Activated CD4-positive, CD25-positive, alpha-beta regulatory T cell treated with anti-CD3 and anti-CD28 coated beads, Interleukin-2, amount 50 U/mL, for 24 hours (primary cell): ENCODE measurements around the gene SSTR5.

Source experiments
- ATAC-seq, 2 donors: fragments of 150-1000 bp; cut with Tn5 transposase; one replicate each; pipeline ENCODE4 v1.10.0; 2021; ENCODE audit warnings: mild to moderate bottlenecking in 1 of 2, moderate library complexity in 1 of 2

Gene SSTR5

DNA sequence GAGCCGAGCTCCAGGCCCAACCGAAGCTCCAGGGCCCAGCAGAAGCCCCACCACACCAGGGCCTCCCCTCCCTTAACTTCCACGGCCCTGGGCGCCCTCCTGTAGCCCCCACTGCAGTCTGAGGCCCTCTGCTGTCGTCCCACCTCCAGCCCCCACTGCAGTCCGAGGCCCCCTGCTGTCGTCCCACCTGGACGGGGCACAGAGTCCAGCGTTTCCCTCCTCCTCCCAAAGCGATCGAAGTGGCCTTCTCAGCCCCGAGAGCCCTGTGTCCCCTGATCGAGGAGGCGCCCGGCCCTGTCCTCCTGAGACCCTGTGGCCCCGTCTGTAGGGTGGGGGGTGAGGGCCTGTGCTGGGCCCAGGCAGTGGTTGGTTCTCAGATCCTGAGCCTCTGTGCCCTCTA is 54.6 kb downstream of the SSTR5 start:
- ATAC-seq: no peak

DNA sequence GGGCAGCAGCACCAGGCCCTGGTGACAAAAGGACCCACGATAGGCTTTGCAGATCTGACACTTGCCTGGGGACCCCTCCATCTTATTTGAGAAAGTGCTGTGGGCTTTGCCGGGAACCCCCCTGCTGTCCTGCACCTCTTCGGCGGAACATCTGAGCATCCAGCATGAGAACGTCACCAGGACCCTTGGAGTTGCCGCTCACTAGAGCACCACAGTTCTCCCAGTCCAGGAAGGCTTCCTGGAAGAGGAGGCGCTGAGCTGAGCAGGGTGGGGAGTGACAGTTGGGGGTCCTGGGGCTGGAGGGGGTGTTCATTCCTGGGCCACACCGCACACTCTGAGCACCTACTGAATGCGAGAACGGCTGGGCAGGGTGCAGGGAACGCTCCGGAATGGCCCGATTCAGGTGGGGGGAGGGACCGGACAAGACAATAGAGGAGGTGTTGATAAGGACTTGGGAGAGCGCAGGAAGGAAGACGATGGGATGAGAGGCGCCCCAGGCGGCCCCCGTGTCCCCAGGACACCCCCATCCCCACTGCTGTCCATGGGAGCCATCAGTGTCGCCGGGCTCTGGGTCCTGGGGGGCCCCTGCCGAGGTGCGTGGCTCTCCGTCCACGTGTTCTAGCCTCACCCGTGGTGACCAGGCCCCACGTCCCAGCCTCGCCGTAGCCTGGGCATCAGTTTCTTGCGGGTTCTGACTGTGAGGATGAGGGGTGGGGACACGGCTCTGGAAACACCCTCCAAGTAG is 55.6 kb downstream of the SSTR5 start:
- no peak for ATAC-seq

DNA sequence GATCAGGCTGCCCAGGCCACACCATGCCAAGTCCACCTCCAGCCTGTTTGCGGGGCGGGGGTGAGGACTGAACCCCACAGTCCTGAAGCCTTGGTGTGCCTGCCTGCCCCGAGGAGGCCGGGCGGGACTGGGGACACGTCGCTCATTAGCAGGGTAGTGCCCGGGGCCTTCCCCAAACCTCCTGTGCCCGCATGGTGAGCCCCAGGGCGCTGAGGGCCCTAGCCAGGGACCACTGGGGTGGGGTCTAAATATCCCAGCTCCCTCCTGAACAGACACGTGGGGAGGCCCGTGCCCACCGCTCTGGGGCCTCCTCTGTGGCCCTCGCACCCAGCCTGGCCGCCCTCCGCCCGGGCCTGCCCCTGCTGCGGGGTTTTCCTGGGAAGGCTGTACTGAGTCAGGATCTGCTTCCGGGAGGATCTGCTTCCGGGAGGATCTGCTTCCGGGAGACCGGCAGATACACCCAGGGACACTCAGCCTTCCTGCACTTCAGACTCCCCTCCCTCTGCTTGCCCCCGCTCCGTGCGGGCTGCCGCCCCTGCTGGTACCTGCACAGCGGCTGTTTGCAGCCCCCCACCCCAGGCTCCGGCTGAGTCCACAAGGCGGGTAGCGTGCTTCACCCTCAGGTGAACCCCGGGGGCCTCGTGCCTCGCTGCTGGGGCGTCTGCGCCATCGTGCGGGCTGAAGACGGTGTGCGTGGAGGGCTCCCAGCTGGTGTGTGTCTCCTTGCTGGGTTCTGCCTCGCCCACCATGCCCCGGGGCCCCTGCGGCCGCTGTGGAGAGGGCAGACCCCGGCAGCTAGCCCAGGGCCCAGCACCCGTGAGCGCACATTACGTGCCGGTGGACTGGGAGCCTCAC is 56.8 kb downstream of the SSTR5 start:
- no peak for ATAC-seq

DNA sequence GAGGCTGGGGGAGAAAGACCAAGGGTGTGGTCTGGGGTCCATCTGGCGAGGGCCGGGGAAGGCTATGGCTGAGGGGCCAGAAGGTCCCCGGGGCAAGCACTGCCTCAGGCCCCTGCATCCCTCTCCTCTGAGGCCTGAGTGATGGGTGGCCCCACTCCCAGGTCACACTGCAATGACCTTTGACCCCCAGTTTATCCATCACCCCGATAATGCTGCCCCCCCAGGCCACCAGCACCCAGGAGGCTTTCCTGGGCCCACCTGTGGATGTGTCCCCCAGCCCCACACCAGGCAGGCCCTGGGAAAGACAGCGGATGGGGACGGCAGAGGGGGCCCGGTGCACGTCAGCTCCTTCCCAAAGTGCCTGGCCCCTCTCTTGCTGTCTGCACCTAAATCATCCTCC is 57.8 kb downstream of the SSTR5 start:
- no peak for ATAC-seq
